Measurements from ENCODE around the gene ERC2. TPM values are rescaled to one million over a fixed set of nuclear protein-coding genes. Genes with fewer than 3 reads are reported as not detected.

ERC2 gene
- total RNA-seq, 1 donor: 0.43 TPM

GRCh38 chr3:55631766-55632331 is 836.4 kb downstream of the ERC2 start:
- DNase-seq (ENCODE audit: low read depth): no peak
- no peak for TF ChIP-seq CTCF (IDR thresholded peaks at IDR 0.05; ENCODE audit: insufficient read depth, low read depth, low read length)
- H3K4me3 ChIP-seq (ENCODE audit: low read depth, low read length): no peak overlapping the region

DNA sequence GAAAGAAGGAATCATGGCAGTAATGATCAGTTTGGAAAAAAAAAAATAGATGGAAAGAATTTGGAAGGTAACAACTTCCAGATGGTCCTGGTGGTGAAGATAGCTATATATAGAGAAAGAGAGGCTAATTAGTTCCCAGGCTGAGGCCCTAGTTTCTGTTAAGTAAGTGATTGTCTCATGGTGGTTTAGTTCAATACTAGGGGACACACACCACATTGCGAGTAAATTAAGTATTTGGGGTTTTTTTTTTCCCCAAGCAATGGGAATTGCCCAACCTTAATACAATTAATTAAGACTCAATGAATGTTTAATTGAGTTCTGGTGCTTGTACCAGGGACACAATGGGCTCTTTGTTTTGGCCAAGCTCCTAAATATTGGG is 837.4 kb downstream of the ERC2 start:
- TF ChIP-seq CTCF (IDR thresholded peaks at IDR 0.05; ENCODE audit: insufficient read depth, low read depth, low read length): no peak
- DNase-seq (ENCODE audit: low read depth): no peak
- no peak overlapping the region for H3K4me3 ChIP-seq (ENCODE audit: low read depth, low read length)

GRCh38 chr3:55630280-55630920 is 837.9 kb downstream of the ERC2 start:
- no peak for TF ChIP-seq CTCF (IDR thresholded peaks at IDR 0.05; ENCODE audit: insufficient read depth, low read depth, low read length)
- no peak for DNase-seq (ENCODE audit: low read depth)
- no peak overlapping the region for H3K4me3 ChIP-seq (ENCODE audit: low read depth, low read length)

DNA sequence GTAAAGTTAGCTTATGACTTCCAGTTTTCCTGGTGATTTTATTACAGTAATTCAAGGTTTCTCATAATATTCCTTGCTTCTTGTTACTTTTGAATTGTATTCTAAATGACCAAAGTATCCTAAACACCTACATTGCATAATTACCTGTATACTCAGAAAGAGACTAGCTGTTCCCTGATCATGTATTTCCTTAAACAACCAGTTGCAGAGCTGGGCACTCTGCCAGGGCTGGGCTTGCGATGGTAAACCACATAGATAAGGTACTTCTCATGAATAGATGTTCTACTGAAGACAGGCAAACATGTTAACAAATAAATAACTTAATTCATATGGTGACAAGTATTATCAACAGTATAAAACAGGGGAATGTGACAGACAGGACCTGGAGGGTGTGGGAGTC is 838.8 kb downstream of the ERC2 start:
- TF ChIP-seq CTCF (IDR thresholded peaks at IDR 0.05; ENCODE audit: insufficient read depth, low read depth, low read length): no peak
- peak; percentile 22 for DNase-seq (ENCODE audit: low read depth)
- H3K4me3 ChIP-seq (ENCODE audit: low read depth, low read length): no peak overlapping the region

GRCh38 chr3:55626279-55626665 is 842.0 kb downstream of the ERC2 start:
- no peak overlapping the region for H3K4me3 ChIP-seq (ENCODE audit: low read depth, low read length)
- no peak for TF ChIP-seq CTCF (IDR thresholded peaks at IDR 0.05; ENCODE audit: insufficient read depth, low read depth, low read length)
- DNase-seq (ENCODE audit: low read depth): no peak

GRCh38 chr3:55624238-55624637 is 844.0 kb downstream of the ERC2 start:
- H3K4me3 ChIP-seq (ENCODE audit: low read depth, low read length): no peak overlapping the region
- DNase-seq (ENCODE audit: low read depth): no peak
- no peak for TF ChIP-seq CTCF (IDR thresholded peaks at IDR 0.05; ENCODE audit: insufficient read depth, low read depth, low read length)

DNA sequence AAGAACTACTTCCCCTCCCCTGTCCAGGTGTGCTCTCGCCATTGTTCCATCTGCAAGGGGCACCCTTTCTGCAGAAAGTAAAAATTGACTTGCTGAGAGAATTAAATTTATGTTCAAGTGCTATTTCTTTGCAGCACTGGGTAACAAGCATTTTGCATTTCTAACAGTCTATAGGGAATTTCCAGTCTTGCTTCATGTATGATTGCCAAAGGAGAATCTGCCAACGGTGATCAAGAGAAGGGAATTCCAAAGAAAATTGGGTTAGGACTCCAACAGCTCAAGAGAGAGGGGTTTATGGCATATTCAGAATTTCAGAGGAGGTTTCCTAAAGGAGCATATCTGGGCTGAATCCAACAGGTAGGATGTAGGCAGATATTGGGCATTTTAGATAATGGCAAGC is 844.5 kb downstream of the ERC2 start:
- H3K4me3 ChIP-seq (ENCODE audit: low read depth, low read length): no peak overlapping the region
- TF ChIP-seq CTCF (IDR thresholded peaks at IDR 0.05; ENCODE audit: insufficient read depth, low read depth, low read length): no peak
- DNase-seq (ENCODE audit: low read depth): no peak

Measured in fibroblast of villous mesenchyme (primary cell).